H1 (cell line): ENCODE data around the gene YEATS4. TPM values are rescaled to one million over a fixed set of nuclear protein-coding genes. Genes with fewer than 3 reads are reported as not detected.

Source experiments
- CTCF ChIA-PET: fragments of 300-600 bp; sonication (Branson Sonifier 250); formaldehyde crosslinking; loops from one replicate; lab custom pipeline; 2021; ENCODE audit not compliant: partially characterized antibody; lab: Charles Lee
- POLR2A ChIA-PET: fragments of 300-600 bp; sonication (Branson Sonifier 250); formaldehyde crosslinking; loops from one replicate; lab custom pipeline; 2021; ENCODE audit warnings: inconsistent platforms; ENCODE audit not compliant: partially characterized antibody; lab: Charles Lee
- DNase-seq, 2 experiments: peaks; one replicate each; pipeline versions ENCODE4 v3.0.0 to v3.0.0-alpha.2; 2010 to 2022; ENCODE audit warnings: low spot score in 2 of 2, low read depth in 1 of 2, mixed read lengths in 1 of 2
- FAIRE-seq: peaks from 2 replicates; lab custom pipeline; 2011; peaks lifted over from hg19 to GRCh38; lab: Jason Lieb, UNC
- H2AFZ ChIP-seq: 2 replicates; pipeline ENCODE4 v1.8.1; 2012; ENCODE audit warnings: low read length, inconsistent platforms
- H2AK5ac ChIP-seq: 2 replicates; pipeline ENCODE4 v1.6.1; 2013; ENCODE audit warnings: low read depth, low read length
- H2BK120ac ChIP-seq: replicated peaks from 2 replicates; pipeline ENCODE3; 2013; ENCODE audit warnings: low read depth, low read length, inconsistent platforms
- H2BK12ac ChIP-seq: 2 replicates; pipeline ENCODE4 v1.6.1; 2013; ENCODE audit warnings: low read depth, low read length
- H2BK15ac ChIP-seq: 2 replicates; pipeline ENCODE4 v1.6.1; 2013; ENCODE audit warnings: low read length
- H2BK20ac ChIP-seq: 2 replicates; pipeline ENCODE4 v1.6.1; 2013; ENCODE audit warnings: low read length
- H2BK5ac ChIP-seq: 2 replicates; pipeline ENCODE4 v1.6.1; 2013; ENCODE audit warnings: low read depth, low read length
- H3K14ac ChIP-seq: 2 replicates; pipeline ENCODE4 v1.6.1; 2013; ENCODE audit warnings: inconsistent platforms; ENCODE audit not compliant: insufficient read length
- H3K18ac ChIP-seq: 2 replicates; pipeline ENCODE4 v1.6.1; 2013; ENCODE audit warnings: low read length; ENCODE audit errors: extremely low read depth
- H3K23ac ChIP-seq: 2 replicates; pipeline ENCODE4 v1.6.1; 2013; ENCODE audit warnings: inconsistent platforms; ENCODE audit not compliant: insufficient read length
- H3K23me2 ChIP-seq: 2 replicates; pipeline ENCODE4 v1.6.1; 2013; ENCODE audit warnings: low read depth, low read length
- H3K27ac ChIP-seq: 2 replicates; pipeline ENCODE4 v1.6.1; 2011; ENCODE audit warnings: low read depth, low read length, inconsistent platforms
- H3K27me3 ChIP-seq, 4 experiments: replicated peaks in 1 of 4; 1 replicate in 1 of 4; 2 replicates in 3 of 4; pipeline versions ENCODE4 v1.6.1 to v1.8.1; 2011 to 2013; ENCODE audit warnings: low read length in 3 of 4, mild to moderate bottlenecking in 3 of 4, inconsistent platforms in 2 of 4, mixed read lengths in 2 of 4, moderate library complexity in 1 of 4; ENCODE audit not compliant: control insufficient read depth in 3 of 4, insufficient read depth in 3 of 4; ENCODE audit errors: extremely low read depth in 1 of 4
- H3K36me3 ChIP-seq, 4 experiments: 2 replicates each; pipeline versions ENCODE4 v1.6.1 to v1.8.1; 2011 to 2013; ENCODE audit warnings: mild to moderate bottlenecking in 4 of 4, low read length in 3 of 4, moderate library complexity in 2 of 4, control low read depth in 1 of 4, inconsistent platforms in 1 of 4; ENCODE audit not compliant: insufficient read depth in 4 of 4, control insufficient read depth in 2 of 4
- H3K4ac ChIP-seq: replicated peaks from 2 replicates; pipeline ENCODE3; 2013; ENCODE audit warnings: low read length, low read depth, mixed read lengths, inconsistent platforms; ENCODE audit not compliant: insufficient read length
- H3K4me1 ChIP-seq, 4 experiments: replicated peaks in 1 of 4; 1 replicate in 1 of 4; 2 replicates in 3 of 4; pipeline versions ENCODE4 v1.6.1 to v1.8.1; 2011 to 2013; ENCODE audit warnings: low read length in 3 of 4, inconsistent platforms in 2 of 4, mixed read lengths in 1 of 4; ENCODE audit not compliant: insufficient read depth in 4 of 4, control insufficient read depth in 3 of 4
- H3K4me2 ChIP-seq, 2 experiments: 2 replicates each; pipeline versions ENCODE4 v1.6.1 to v1.8.1; 2011 to 2013; ENCODE audit warnings: low read depth in 2 of 2, low read length in 2 of 2, control low read depth in 1 of 2, inconsistent platforms in 1 of 2, mild to moderate bottlenecking in 1 of 2; ENCODE audit not compliant: insufficient read depth in 1 of 2
- H3K4me3 ChIP-seq, 4 experiments: fragments of 200-600, 300-600 bp in 1 of 4; sonication (generic), shearing (Covaris generic), sonication (Bioruptor Twin) in 1 of 4; 2 replicates each; pipeline versions ENCODE4 v1.5.1 to v1.8.1; 2011 to 2016; ENCODE audit warnings: low read length in 4 of 4, low read depth in 3 of 4, control low read depth in 2 of 4, inconsistent platforms in 2 of 4, mild to moderate bottlenecking in 2 of 4, mixed read lengths in 1 of 4, moderate library complexity in 1 of 4; ENCODE audit not compliant: insufficient read depth in 2 of 4; ENCODE audit errors: extremely low read depth in 1 of 4
- H3K56ac ChIP-seq: replicated peaks from 2 replicates; pipeline ENCODE3; 2013; ENCODE audit warnings: low read depth, mild to moderate bottlenecking, mixed read lengths, low read length, inconsistent platforms; ENCODE audit not compliant: insufficient read length
- H3K79me1 ChIP-seq: 2 replicates; pipeline ENCODE4 v1.6.1; 2013; ENCODE audit warnings: low read depth, low read length, control low read depth
- H3K79me2 ChIP-seq, 2 experiments: 2 replicates each; pipeline versions ENCODE4 v1.6.1 to v1.8.1; 2012 to 2013; ENCODE audit warnings: low read length in 2 of 2, mild to moderate bottlenecking in 2 of 2, inconsistent platforms in 1 of 2; ENCODE audit not compliant: insufficient read depth in 2 of 2, control insufficient read depth in 1 of 2
- H3K9ac ChIP-seq, 4 experiments: replicated peaks in 1 of 4; 1 replicate in 1 of 4; 2 replicates in 3 of 4; pipeline versions ENCODE4 v1.6.1 to v1.8.1; 2011 to 2013; ENCODE audit warnings: low read depth in 3 of 4, low read length in 3 of 4, control low read depth in 2 of 4, mild to moderate bottlenecking in 2 of 4, moderate library complexity in 2 of 4, inconsistent platforms in 1 of 4; ENCODE audit errors: extremely low read depth in 1 of 4
- H3K9me3 ChIP-seq, 2 experiments: 2 replicates each; pipeline versions ENCODE4 v1.6.1 to v1.8.1; 2012 to 2013; ENCODE audit warnings: mild to moderate bottlenecking in 2 of 2, moderate library complexity in 2 of 2, control low read depth in 1 of 2, inconsistent platforms in 1 of 2, low read depth in 1 of 2, low read length in 1 of 2, mixed read lengths in 1 of 2; ENCODE audit not compliant: insufficient read depth in 2 of 2
- H4K20me1 ChIP-seq, 2 experiments: replicated peaks in 1 of 2; 2 replicates each; pipeline versions ENCODE3 to v1.8.1; 2011 to 2013; ENCODE audit warnings: inconsistent platforms in 2 of 2, low read length in 2 of 2, mild to moderate bottlenecking in 1 of 2; ENCODE audit not compliant: insufficient read depth in 2 of 2, control insufficient read depth in 1 of 2
- H4K5ac ChIP-seq: 2 replicates; pipeline ENCODE4 v1.6.1; 2013; ENCODE audit warnings: low read length, low read depth, mixed read lengths, inconsistent platforms; ENCODE audit not compliant: insufficient read length
- H4K8ac ChIP-seq: 2 replicates; pipeline ENCODE4 v1.8.0; 2013; ENCODE audit warnings: mild to moderate bottlenecking, moderate library complexity, low read length, inconsistent platforms; ENCODE audit not compliant: insufficient read depth; ENCODE audit errors: extremely low read depth
- H4K91ac ChIP-seq: replicated peaks from 2 replicates; pipeline ENCODE3; 2013; ENCODE audit warnings: low read length, mixed read lengths, inconsistent platforms; ENCODE audit not compliant: insufficient read length
- CEBPB ChIP-seq: IDR thresholded peaks from 2 replicates; pipeline ENCODE4 v1.6.1; 2012; ENCODE audit warnings: low read depth, low read length
- JUN ChIP-seq: IDR thresholded peaks from 2 replicates; pipeline ENCODE4 v1.6.1; 2011; ENCODE audit warnings: low read depth, mild to moderate bottlenecking, improper control_type of control experiment, low read length
- SIN3A ChIP-seq, 2 experiments: IDR thresholded peaks in 1 of 2; conservative IDR thresholded peaks in 1 of 2; 2 replicates each; pipeline ENCODE4 v1.6.1; 2011 to 2012; ENCODE audit warnings: low read length in 2 of 2, improper control_type of control experiment in 1 of 2, low read depth in 1 of 2, mild to moderate bottlenecking in 1 of 2
- WGBS, 2 experiments: shearing (Covaris generic) in 1 of 2; methylation state at CpG; one replicate each; pipeline versions ENCODE4 v1.1.6 to v1.1.7; 2013 to 2015; ENCODE audit warnings: low lambda C conversion rate in 2 of 2, mixed read lengths in 2 of 2, inconsistent platforms in 1 of 2, low coverage in 1 of 2, missing lambda C conversion rate in 1 of 2; ENCODE audit not compliant: insufficient replicate concordance in 2 of 2, insufficient coverage in 1 of 2, insufficient read length in 1 of 2; ENCODE audit errors: extremely low coverage in 1 of 2, missing lambda C conversion rate in 1 of 2; 5-methylcytosine and 5-hydroxymethylcytosine counted together
- polyA plus RNA-seq, 7 experiments: library from polyadenylated mRNA; depleted of rRNA in 3 of 7; stranded (reverse) in 5 of 7; unstranded in 2 of 7; fragments of >200 nt in 5 of 7; fragments of 200-250 nt in 2 of 7; gene quantifications; 1 replicate in 5 of 7; 2 replicates in 1 of 7; 4 replicates in 1 of 7; pipeline versions ENCODE4 v1.2.1 to v1.2.3, GENCODE V29; 2011 to 2013; ENCODE audit warnings: missing spikeins in 2 of 7, mixed read lengths in 2 of 7
- total RNA-seq: library from RNA; stranded (reverse); fragmentation: NEBNext Ultra II Directional; extraction: Animal tissue kit (Norgen Biotek cat#: 25700); gene quantifications from 2 replicates; pipeline ENCODE4 v1.2.1, GENCODE V29; 2021
- TF ChIP-seq, protein P1 (sequence below): IDR thresholded peaks from 2 replicates; pipeline ENCODE4 v1.6.1; 2012; ENCODE audit warnings: inconsistent platforms

The YEATS4 gene
- total and polyA plus RNA-seq, 2 of the 8 experiments (the other 6 are each of a cell fraction or from before 2014, with no cell fraction given) = 25.7 to 32.5 TPM

- CTCF ChIA-PET = interaction anchor here (0.5 to 1.1 kb wide), 4 partner anchors 10 to 316 kb away, joined by 3 to 5 read pairs (median 3); no protein-coding TSS in a partner anchor
- no peak for DNase-seq
- H2BK12ac ChIP-seq = no peak overlapping the region
Observed at GRCh38 chr12:69324797-69325466, 34.6 kb upstream of the YEATS4 start.

More at GRCh38 chr12:69324797-69325466, 34.6 kb upstream of the YEATS4 start:
- Histone ChIP-seq H3K23me2 (no peaks in the 10 kb centered on the region), H3K4ac (no peak overlapping the region), H3K79me1 (no peaks in the 10 kb centered on the region), H3K18ac (no peak overlapping the region), H2BK15ac (no peak overlapping the region), H4K20me1 (no peaks in the 10 kb centered on the region), H3K4me2 (no peak overlapping the region), H3K27ac (no peak overlapping the region), H2AK5ac (no peak overlapping the region), H3K4me3 (no peak overlapping the region), H3K4me1 (peaks cover 0 to 10% (median 8%) of the 10 kb centered on the region in 4 experiments; a peak in 4 of 7 replicates), H4K5ac (no peak overlapping the region), H3K14ac (no peak overlapping the region), H3K36me3 (no peaks in the 10 kb centered on the region), H4K91ac (no peak overlapping the region), H3K9ac (no peak overlapping the region), H3K79me2 (no peaks in the 10 kb centered on the region), H4K8ac (no peak overlapping the region), H2BK120ac (no peak overlapping the region), H3K56ac (no peak overlapping the region), H3K9me3 (no peaks in the 10 kb centered on the region), H2BK5ac (no peak overlapping the region), H2AFZ (no peak overlapping the region), H3K27me3 (no peaks in the 10 kb centered on the region), H3K23ac (no peak overlapping the region), H2BK20ac (no peak overlapping the region)
- no peak for FAIRE-seq
- 83% methylated on average over 2 of the region's 2 CpGs; no CpG with 5 or more reads in 1 of the 2 experiments for WGBS, 2 experiments
- TF ChIP-seq SIN3A (conservative IDR thresholded peaks at IDR 0.05 in 1 of 2, IDR thresholded peaks at IDR 0.05 in 1 of 2; ENCODE audit: low read depth in 1 of 2, low read length in 2 of 2) (no peak), CEBPB (no peak), JUN (no peak)
- TF ChIP-seq, protein P1, sequence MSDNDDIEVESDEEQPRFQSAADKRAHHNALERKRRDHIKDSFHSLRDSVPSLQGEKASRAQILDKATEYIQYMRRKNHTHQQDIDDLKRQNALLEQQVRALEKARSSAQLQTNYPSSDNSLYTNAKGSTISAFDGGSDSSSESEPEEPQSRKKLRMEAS = no peak
- POLR2A ChIA-PET = interaction anchor here (0.7 to 0.9 kb wide), 2 partner anchors 11 to 45 kb away, joined by 3 read pairs; no protein-coding TSS in a partner anchor
